H1 (cell line): ENCODE results near the gene YAP1. TPM values are rescaled to one million over a fixed set of nuclear protein-coding genes. Genes with fewer than 3 reads are reported as not detected.

Experiments used
- CTCF ChIA-PET: fragments of 300-600 bp; sonication (Branson Sonifier 250); formaldehyde crosslinking; loops from one replicate; lab custom pipeline; 2021; ENCODE audit not compliant: partially characterized antibody; lab: Charles Lee
- POLR2A ChIA-PET: fragments of 300-600 bp; sonication (Branson Sonifier 250); formaldehyde crosslinking; loops from one replicate; lab custom pipeline; 2021; ENCODE audit warnings: inconsistent platforms; ENCODE audit not compliant: partially characterized antibody; lab: Charles Lee
- DNase-seq, 2 experiments: peaks; one replicate each; pipeline versions ENCODE4 v3.0.0 to v3.0.0-alpha.2; 2010 to 2022; ENCODE audit warnings: low spot score in 2 of 2, low read depth in 1 of 2, mixed read lengths in 1 of 2
- FAIRE-seq: peaks from 2 replicates; lab custom pipeline; 2011; peaks lifted over from hg19 to GRCh38; lab: Jason Lieb, UNC
- H2AFZ ChIP-seq: 2 replicates; pipeline ENCODE4 v1.8.1; 2012; ENCODE audit warnings: low read length, inconsistent platforms
- H2AK5ac ChIP-seq: 2 replicates; pipeline ENCODE4 v1.6.1; 2013; ENCODE audit warnings: low read depth, low read length
- H2BK120ac ChIP-seq: replicated peaks from 2 replicates; pipeline ENCODE3; 2013; ENCODE audit warnings: low read depth, low read length, inconsistent platforms
- H2BK12ac ChIP-seq: 2 replicates; pipeline ENCODE4 v1.6.1; 2013; ENCODE audit warnings: low read depth, low read length
- H2BK15ac ChIP-seq: 2 replicates; pipeline ENCODE4 v1.6.1; 2013; ENCODE audit warnings: low read length
- H2BK20ac ChIP-seq: 2 replicates; pipeline ENCODE4 v1.6.1; 2013; ENCODE audit warnings: low read length
- H2BK5ac ChIP-seq: 2 replicates; pipeline ENCODE4 v1.6.1; 2013; ENCODE audit warnings: low read depth, low read length
- H3K14ac ChIP-seq: 2 replicates; pipeline ENCODE4 v1.6.1; 2013; ENCODE audit warnings: inconsistent platforms; ENCODE audit not compliant: insufficient read length
- H3K18ac ChIP-seq: 2 replicates; pipeline ENCODE4 v1.6.1; 2013; ENCODE audit warnings: low read length; ENCODE audit errors: extremely low read depth
- H3K23ac ChIP-seq: 2 replicates; pipeline ENCODE4 v1.6.1; 2013; ENCODE audit warnings: inconsistent platforms; ENCODE audit not compliant: insufficient read length
- H3K23me2 ChIP-seq: 2 replicates; pipeline ENCODE4 v1.6.1; 2013; ENCODE audit warnings: low read depth, low read length
- H3K27ac ChIP-seq: 2 replicates; pipeline ENCODE4 v1.6.1; 2011; ENCODE audit warnings: low read depth, low read length, inconsistent platforms
- H3K27me3 ChIP-seq, 4 experiments: replicated peaks in 1 of 4; 1 replicate in 1 of 4; 2 replicates in 3 of 4; pipeline versions ENCODE4 v1.6.1 to v1.8.1; 2011 to 2013; ENCODE audit warnings: low read length in 3 of 4, mild to moderate bottlenecking in 3 of 4, inconsistent platforms in 2 of 4, mixed read lengths in 2 of 4, moderate library complexity in 1 of 4; ENCODE audit not compliant: control insufficient read depth in 3 of 4, insufficient read depth in 3 of 4; ENCODE audit errors: extremely low read depth in 1 of 4
- H3K36me3 ChIP-seq, 4 experiments: 2 replicates each; pipeline versions ENCODE4 v1.6.1 to v1.8.1; 2011 to 2013; ENCODE audit warnings: mild to moderate bottlenecking in 4 of 4, low read length in 3 of 4, moderate library complexity in 2 of 4, control low read depth in 1 of 4, inconsistent platforms in 1 of 4; ENCODE audit not compliant: insufficient read depth in 4 of 4, control insufficient read depth in 2 of 4
- H3K4ac ChIP-seq: replicated peaks from 2 replicates; pipeline ENCODE3; 2013; ENCODE audit warnings: low read length, low read depth, mixed read lengths, inconsistent platforms; ENCODE audit not compliant: insufficient read length
- H3K4me1 ChIP-seq, 4 experiments: replicated peaks in 1 of 4; 1 replicate in 1 of 4; 2 replicates in 3 of 4; pipeline versions ENCODE4 v1.6.1 to v1.8.1; 2011 to 2013; ENCODE audit warnings: low read length in 3 of 4, inconsistent platforms in 2 of 4, mixed read lengths in 1 of 4; ENCODE audit not compliant: insufficient read depth in 4 of 4, control insufficient read depth in 3 of 4
- H3K4me2 ChIP-seq, 2 experiments: 2 replicates each; pipeline versions ENCODE4 v1.6.1 to v1.8.1; 2011 to 2013; ENCODE audit warnings: low read depth in 2 of 2, low read length in 2 of 2, control low read depth in 1 of 2, inconsistent platforms in 1 of 2, mild to moderate bottlenecking in 1 of 2; ENCODE audit not compliant: insufficient read depth in 1 of 2
- H3K4me3 ChIP-seq, 4 experiments: fragments of 200-600, 300-600 bp in 1 of 4; sonication (generic), shearing (Covaris generic), sonication (Bioruptor Twin) in 1 of 4; 2 replicates each; pipeline versions ENCODE4 v1.5.1 to v1.8.1; 2011 to 2016; ENCODE audit warnings: low read length in 4 of 4, low read depth in 3 of 4, control low read depth in 2 of 4, inconsistent platforms in 2 of 4, mild to moderate bottlenecking in 2 of 4, mixed read lengths in 1 of 4, moderate library complexity in 1 of 4; ENCODE audit not compliant: insufficient read depth in 2 of 4; ENCODE audit errors: extremely low read depth in 1 of 4
- H3K56ac ChIP-seq: replicated peaks from 2 replicates; pipeline ENCODE3; 2013; ENCODE audit warnings: low read depth, mild to moderate bottlenecking, mixed read lengths, low read length, inconsistent platforms; ENCODE audit not compliant: insufficient read length
- H3K79me1 ChIP-seq: 2 replicates; pipeline ENCODE4 v1.6.1; 2013; ENCODE audit warnings: low read depth, low read length, control low read depth
- H3K79me2 ChIP-seq, 2 experiments: 2 replicates each; pipeline versions ENCODE4 v1.6.1 to v1.8.1; 2012 to 2013; ENCODE audit warnings: low read length in 2 of 2, mild to moderate bottlenecking in 2 of 2, inconsistent platforms in 1 of 2; ENCODE audit not compliant: insufficient read depth in 2 of 2, control insufficient read depth in 1 of 2
- H3K9ac ChIP-seq, 4 experiments: replicated peaks in 1 of 4; 1 replicate in 1 of 4; 2 replicates in 3 of 4; pipeline versions ENCODE4 v1.6.1 to v1.8.1; 2011 to 2013; ENCODE audit warnings: low read depth in 3 of 4, low read length in 3 of 4, control low read depth in 2 of 4, mild to moderate bottlenecking in 2 of 4, moderate library complexity in 2 of 4, inconsistent platforms in 1 of 4; ENCODE audit errors: extremely low read depth in 1 of 4
- H3K9me3 ChIP-seq, 2 experiments: 2 replicates each; pipeline versions ENCODE4 v1.6.1 to v1.8.1; 2012 to 2013; ENCODE audit warnings: mild to moderate bottlenecking in 2 of 2, moderate library complexity in 2 of 2, control low read depth in 1 of 2, inconsistent platforms in 1 of 2, low read depth in 1 of 2, low read length in 1 of 2, mixed read lengths in 1 of 2; ENCODE audit not compliant: insufficient read depth in 2 of 2
- H4K20me1 ChIP-seq, 2 experiments: replicated peaks in 1 of 2; 2 replicates each; pipeline versions ENCODE3 to v1.8.1; 2011 to 2013; ENCODE audit warnings: inconsistent platforms in 2 of 2, low read length in 2 of 2, mild to moderate bottlenecking in 1 of 2; ENCODE audit not compliant: insufficient read depth in 2 of 2, control insufficient read depth in 1 of 2
- H4K5ac ChIP-seq: 2 replicates; pipeline ENCODE4 v1.6.1; 2013; ENCODE audit warnings: low read length, low read depth, mixed read lengths, inconsistent platforms; ENCODE audit not compliant: insufficient read length
- H4K8ac ChIP-seq: 2 replicates; pipeline ENCODE4 v1.8.0; 2013; ENCODE audit warnings: mild to moderate bottlenecking, moderate library complexity, low read length, inconsistent platforms; ENCODE audit not compliant: insufficient read depth; ENCODE audit errors: extremely low read depth
- H4K91ac ChIP-seq: replicated peaks from 2 replicates; pipeline ENCODE3; 2013; ENCODE audit warnings: low read length, mixed read lengths, inconsistent platforms; ENCODE audit not compliant: insufficient read length
- ASH2L ChIP-seq: fragments of 200-600, 300-600 bp; sonication (generic); IDR thresholded peaks from one replicate; pipeline ENCODE4 v1.7.1; 2017; ENCODE audit warnings: low read length
- BCL11A ChIP-seq, 2 experiments: IDR thresholded peaks; one replicate each; pipeline ENCODE4 v1.6.1; 2011; ENCODE audit warnings: low read depth in 2 of 2, low read length in 2 of 2, mild to moderate bottlenecking in 2 of 2
- EZH2 ChIP-seq: fragments of 200-600 bp; sonication (generic); IDR thresholded peaks from 2 replicates; pipeline ENCODE4 v1.7.1; 2012; ENCODE audit warnings: low read depth, mild to moderate bottlenecking, moderate library complexity, low read length, inconsistent platforms; ENCODE audit not compliant: severe bottlenecking
- GABPA ChIP-seq: IDR thresholded peaks from 2 replicates; pipeline ENCODE4 v1.6.1; 2011; ENCODE audit warnings: mild to moderate bottlenecking, low read length, moderate library complexity, borderline replicate concordance; ENCODE audit not compliant: insufficient read depth
- MAFK ChIP-seq: IDR thresholded peaks from 2 replicates; pipeline ENCODE4 v1.6.1; 2012; ENCODE audit warnings: low read depth, mild to moderate bottlenecking, improper control_type of control experiment, low read length
- POLR2A ChIP-seq, 2 experiments: IDR thresholded peaks; 1 replicate in 1 of 2; 2 replicates in 1 of 2; pipeline ENCODE4 v1.6.1; 2011; ENCODE audit warnings: low read depth in 2 of 2, low read length in 2 of 2, mild to moderate bottlenecking in 2 of 2; ENCODE audit errors: control extremely low read depth in 1 of 2
- POU5F1 ChIP-seq: IDR thresholded peaks from 2 replicates; pipeline ENCODE4 v1.6.1; 2011; ENCODE audit warnings: low read depth, mild to moderate bottlenecking, low read length, moderate library complexity
- SP2 ChIP-seq: IDR thresholded peaks from 2 replicates; pipeline ENCODE4 v1.6.1; 2012; ENCODE audit warnings: mild to moderate bottlenecking, low read length, inconsistent platforms
- SP4 ChIP-seq: IDR thresholded peaks from 2 replicates; pipeline ENCODE4 v1.6.1; 2012; ENCODE audit warnings: low read length, inconsistent platforms
- ZNF274 ChIP-seq: IDR thresholded peaks from 2 replicates; pipeline ENCODE4 v1.7.0; 2012; ENCODE audit warnings: low read length, borderline replicate concordance; ENCODE audit errors: extremely low read depth
- whole genome bisulfite sequencing, 2 experiments: shearing (Covaris generic) in 1 of 2; methylation state at CpG; one replicate each; pipeline versions ENCODE4 v1.1.6 to v1.1.7; 2013 to 2015; ENCODE audit warnings: low lambda C conversion rate in 2 of 2, mixed read lengths in 2 of 2, inconsistent platforms in 1 of 2, low coverage in 1 of 2, missing lambda C conversion rate in 1 of 2; ENCODE audit not compliant: insufficient replicate concordance in 2 of 2, insufficient coverage in 1 of 2, insufficient read length in 1 of 2; ENCODE audit errors: extremely low coverage in 1 of 2, missing lambda C conversion rate in 1 of 2; 5-methylcytosine and 5-hydroxymethylcytosine counted together
- polyA plus RNA-seq, 7 experiments: library from polyadenylated mRNA; depleted of rRNA in 3 of 7; stranded (reverse) in 5 of 7; unstranded in 2 of 7; fragments of >200 nt in 5 of 7; fragments of 200-250 nt in 2 of 7; gene quantifications; 1 replicate in 5 of 7; 2 replicates in 1 of 7; 4 replicates in 1 of 7; pipeline versions ENCODE4 v1.2.1 to v1.2.3, GENCODE V29; 2011 to 2013; ENCODE audit warnings: missing spikeins in 2 of 7, mixed read lengths in 2 of 7
- total RNA-seq: library from RNA; stranded (reverse); fragmentation: NEBNext Ultra II Directional; extraction: Animal tissue kit (Norgen Biotek cat#: 25700); gene quantifications from 2 replicates; pipeline ENCODE4 v1.2.1, GENCODE V29; 2021
- TF ChIP-seq, protein P1 (sequence below): IDR thresholded peaks from 2 replicates; pipeline ENCODE4 v1.6.1; 2011; ENCODE audit warnings: low read depth, mild to moderate bottlenecking, low read length; ENCODE audit not compliant: insufficient read depth
- TF ChIP-seq, protein P2 (sequence below), 3 experiments: IDR thresholded peaks; 1 replicate in 2 of 3; 2 replicates in 1 of 3; pipeline versions ENCODE4 v1.5.1 to v1.6.1; 2011; ENCODE audit warnings: low read length in 3 of 3, mild to moderate bottlenecking in 3 of 3, inconsistent platforms in 2 of 3, low read depth in 1 of 3, moderate library complexity in 1 of 3; ENCODE audit not compliant: insufficient read depth in 1 of 3; ENCODE audit errors: control extremely low read depth in 1 of 3

Gene YAP1
- total and polyA plus RNA-seq, 2 of the 8 experiments (the other 6 are each of a cell fraction or from before 2014, with no cell fraction given), result 62.0 to 108 TPM

DNA sequence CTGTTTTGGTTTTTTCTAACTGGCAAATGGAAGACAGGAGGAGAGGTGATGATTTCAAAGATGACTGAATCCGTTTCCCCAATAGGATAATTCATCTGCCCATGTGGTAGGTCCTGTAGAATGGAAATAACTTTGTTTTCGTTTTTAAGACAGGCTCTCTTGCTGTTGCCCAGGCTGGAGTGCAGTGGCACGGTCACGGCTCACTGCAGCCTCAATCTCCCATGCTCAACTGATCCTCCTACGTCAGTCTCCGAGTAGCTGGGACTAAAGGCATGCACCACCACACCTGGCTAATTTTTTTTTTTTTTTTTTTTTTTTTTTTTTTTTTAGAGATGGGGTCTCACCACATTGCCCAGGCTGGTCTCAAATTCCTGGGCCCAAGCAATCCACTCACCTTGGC, 129.7 kb downstream of the YAP1 start:
- WGBS, 2 experiments, result 90% methylated on average over 6 of the region's 6 CpGs; no CpG with 5 or more reads in 1 of the 2 experiments
- POLR2A ChIA-PET, result no interaction called here
- Histone ChIP-seq H3K9me3 (no peaks in the 10 kb centered on the region), H3K23ac (no peak overlapping the region), H4K8ac (no peak overlapping the region), H3K14ac (no peak overlapping the region), H2AFZ (no peak overlapping the region), H4K20me1 (no peaks in the 10 kb centered on the region), H3K9ac (no peak overlapping the region), H2BK12ac (peak overlapping the region; percentile 62; the same call in 1 of the 2 replicates), H3K4me1 (peaks cover 0 to 2% (median 0%) of the 10 kb centered on the region in 4 experiments; a peak in 3 of 7 replicates), H4K91ac (no peak overlapping the region), H3K18ac (no peak overlapping the region), H3K79me2 (no peaks in the 10 kb centered on the region), H3K4me2 (no peak overlapping the region), H2BK5ac (no peak overlapping the region), H3K4ac (no peak overlapping the region), H3K27ac (no peak overlapping the region), H3K36me3 (no peaks in the 10 kb centered on the region), H2AK5ac (no peak overlapping the region), H3K79me1 (no peaks in the 10 kb centered on the region), H3K4me3 (no peak overlapping the region), H3K56ac (no peak overlapping the region), H3K23me2 (no peaks in the 10 kb centered on the region), H3K27me3 (peaks cover 0 to 2% (median 0%) of the 10 kb centered on the region in 4 experiments; a peak in 1 of 7 replicates), H4K5ac (no peak overlapping the region), H2BK15ac (no peak overlapping the region), H2BK20ac (no peak overlapping the region), H2BK120ac (no peak overlapping the region)
- CTCF ChIA-PET, result interaction anchor here (0.7 kb wide), 1 partner anchor 15 kb away, joined by 4 read pairs; no protein-coding TSS in a partner anchor
- FAIRE-seq, result no peak
- no peak for DNase-seq
- no peak for TF ChIP-seq MAFK
- no peak for TF ChIP-seq POU5F1
- no peak for TF ChIP-seq GABPA
- no peak for TF ChIP-seq ZNF274
- TF ChIP-seq SP4, result no peak
- TF ChIP-seq, protein P1, sequence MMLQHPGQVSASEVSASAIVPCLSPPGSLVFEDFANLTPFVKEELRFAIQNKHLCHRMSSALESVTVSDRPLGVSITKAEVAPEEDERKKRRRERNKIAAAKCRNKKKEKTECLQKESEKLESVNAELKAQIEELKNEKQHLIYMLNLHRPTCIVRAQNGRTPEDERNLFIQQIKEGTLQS, result no peak
- no peak for TF ChIP-seq POLR2A (IDR thresholded peaks at IDR 0.05; ENCODE audit: control extremely low read depth in 1 of 2, low read depth in 2 of 2, low read length in 2 of 2)
- TF ChIP-seq ASH2L, result no peak
- TF ChIP-seq BCL11A (IDR thresholded peaks at IDR 0.05; ENCODE audit: low read depth in 2 of 2, low read length in 2 of 2), result no peak
- no peak for TF ChIP-seq SP2
- TF ChIP-seq, protein P2, sequence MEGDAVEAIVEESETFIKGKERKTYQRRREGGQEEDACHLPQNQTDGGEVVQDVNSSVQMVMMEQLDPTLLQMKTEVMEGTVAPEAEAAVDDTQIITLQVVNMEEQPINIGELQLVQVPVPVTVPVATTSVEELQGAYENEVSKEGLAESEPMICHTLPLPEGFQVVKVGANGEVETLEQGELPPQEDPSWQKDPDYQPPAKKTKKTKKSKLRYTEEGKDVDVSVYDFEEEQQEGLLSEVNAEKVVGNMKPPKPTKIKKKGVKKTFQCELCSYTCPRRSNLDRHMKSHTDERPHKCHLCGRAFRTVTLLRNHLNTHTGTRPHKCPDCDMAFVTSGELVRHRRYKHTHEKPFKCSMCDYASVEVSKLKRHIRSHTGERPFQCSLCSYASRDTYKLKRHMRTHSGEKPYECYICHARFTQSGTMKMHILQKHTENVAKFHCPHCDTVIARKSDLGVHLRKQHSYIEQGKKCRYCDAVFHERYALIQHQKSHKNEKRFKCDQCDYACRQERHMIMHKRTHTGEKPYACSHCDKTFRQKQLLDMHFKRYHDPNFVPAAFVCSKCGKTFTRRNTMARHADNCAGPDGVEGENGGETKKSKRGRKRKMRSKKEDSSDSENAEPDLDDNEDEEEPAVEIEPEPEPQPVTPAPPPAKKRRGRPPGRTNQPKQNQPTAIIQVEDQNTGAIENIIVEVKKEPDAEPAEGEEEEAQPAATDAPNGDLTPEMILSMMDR (IDR thresholded peaks at IDR 0.05; ENCODE audit: control extremely low read depth in 1 of 3, insufficient read depth in 1 of 3, low read depth in 1 of 3, low read length in 3 of 3), result no peak
- no peak for TF ChIP-seq EZH2
